GM20431 (cell line): ENCODE results near the gene TMOD2.
"Not testable (repeated sequence)": the region's sequence is repeated elsewhere in the genome, so short reads cannot be mapped to it uniquely, and the experiment has no call there.

Experiments
- in situ Hi-C: fragments of 300-500 bp; cut with MseI, MboI; formaldehyde crosslinking; loops from one replicate; pipeline ENCODE4 v1.15.0; 2020; ENCODE audit warnings: low sequenced_read_pairs; ENCODE audit not compliant: unreplicated experiment

The TMOD2 gene

DNA sequence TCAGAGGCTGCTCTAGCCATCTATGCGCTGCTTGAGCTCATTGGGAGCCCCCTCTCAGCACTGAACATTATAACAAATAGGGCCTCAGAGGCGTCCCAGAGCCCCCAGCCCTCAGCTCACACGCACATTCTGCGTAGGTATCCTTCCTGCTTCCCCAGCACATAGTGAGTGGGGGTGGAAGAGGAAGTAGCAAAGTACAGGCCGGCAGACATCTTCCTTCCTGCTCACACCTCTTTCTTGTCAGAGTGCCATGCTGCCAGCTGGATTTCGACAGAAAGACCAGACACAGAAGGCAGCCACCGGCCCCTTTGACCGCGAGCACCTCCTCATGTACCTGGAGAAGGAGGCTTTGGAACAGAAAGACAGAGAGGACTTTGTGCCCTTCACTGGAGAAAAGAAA is 16.6 kb downstream of the TMOD2 start:
- in situ Hi-C loops: no loop called here

DNA sequence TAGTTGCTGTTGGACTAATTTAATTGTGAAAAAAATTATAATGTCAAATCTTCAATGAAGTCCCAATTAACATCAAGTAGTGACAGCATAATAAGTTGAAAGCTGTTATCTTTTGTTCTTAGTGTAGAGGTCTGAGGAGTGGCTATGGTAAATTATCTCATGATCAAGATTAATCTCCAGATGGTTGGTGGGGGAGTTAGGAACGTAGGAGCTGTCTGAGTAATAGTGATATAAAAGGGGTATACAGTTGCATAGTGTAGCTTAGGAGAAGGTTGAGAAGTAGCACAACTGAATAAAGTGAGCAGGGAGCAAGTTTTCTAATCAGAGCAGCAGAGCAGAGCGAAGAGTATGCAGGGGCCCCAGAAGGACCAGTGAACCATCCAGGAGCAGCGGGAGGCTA is 19.5 kb downstream of the TMOD2 start:
- in situ Hi-C loops: loop anchor here (10.0 kb wide), 1 partner anchor 116 kb away; no protein-coding TSS in a partner anchor

DNA sequence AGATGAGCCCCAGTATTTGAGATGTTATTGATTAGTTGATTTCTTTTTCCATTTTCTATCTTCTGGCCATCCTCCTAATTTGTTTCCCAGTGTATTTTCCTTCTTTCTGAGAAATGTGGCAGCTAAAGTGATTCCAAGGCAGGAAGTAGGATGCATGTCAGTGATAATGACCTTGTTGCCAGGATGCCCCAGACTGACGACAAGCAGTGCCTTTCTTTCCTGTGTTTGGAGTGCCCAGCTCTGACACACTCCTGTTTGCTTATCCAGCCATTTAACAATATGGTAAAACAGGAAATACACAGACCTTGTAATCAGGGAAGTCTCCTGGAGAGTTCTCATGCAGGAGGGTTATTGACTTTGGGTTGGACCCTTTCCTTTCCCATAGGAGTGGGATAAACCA is 20.4 kb downstream of the TMOD2 start:
- in situ Hi-C loops: loop anchor here (10.0 kb wide), 1 partner anchor 117 kb away; no protein-coding TSS in a partner anchor

DNA sequence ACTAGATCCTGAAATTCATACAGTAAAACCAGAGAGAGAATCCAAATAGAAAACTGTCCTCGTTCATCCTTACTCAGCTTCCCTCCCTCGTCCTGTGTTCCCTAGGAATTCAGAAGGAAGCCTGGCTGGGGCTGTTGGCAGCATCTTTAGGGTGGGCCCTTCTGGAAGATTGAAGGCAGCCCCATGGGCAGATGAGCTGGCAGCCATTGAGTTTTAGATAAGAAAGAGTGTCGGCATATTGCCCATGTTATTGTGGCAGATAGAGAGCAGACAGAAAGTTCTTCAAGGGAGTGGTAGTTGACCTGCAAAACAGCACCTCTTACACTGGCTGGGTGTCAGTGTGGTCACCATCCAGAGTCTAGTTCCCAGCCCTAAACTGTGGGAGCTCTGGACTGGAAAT is 23.5 kb downstream of the TMOD2 start:
- in situ Hi-C loops: loop anchor here (10.0 kb wide), 1 partner anchor 120 kb away; no protein-coding TSS in a partner anchor

DNA sequence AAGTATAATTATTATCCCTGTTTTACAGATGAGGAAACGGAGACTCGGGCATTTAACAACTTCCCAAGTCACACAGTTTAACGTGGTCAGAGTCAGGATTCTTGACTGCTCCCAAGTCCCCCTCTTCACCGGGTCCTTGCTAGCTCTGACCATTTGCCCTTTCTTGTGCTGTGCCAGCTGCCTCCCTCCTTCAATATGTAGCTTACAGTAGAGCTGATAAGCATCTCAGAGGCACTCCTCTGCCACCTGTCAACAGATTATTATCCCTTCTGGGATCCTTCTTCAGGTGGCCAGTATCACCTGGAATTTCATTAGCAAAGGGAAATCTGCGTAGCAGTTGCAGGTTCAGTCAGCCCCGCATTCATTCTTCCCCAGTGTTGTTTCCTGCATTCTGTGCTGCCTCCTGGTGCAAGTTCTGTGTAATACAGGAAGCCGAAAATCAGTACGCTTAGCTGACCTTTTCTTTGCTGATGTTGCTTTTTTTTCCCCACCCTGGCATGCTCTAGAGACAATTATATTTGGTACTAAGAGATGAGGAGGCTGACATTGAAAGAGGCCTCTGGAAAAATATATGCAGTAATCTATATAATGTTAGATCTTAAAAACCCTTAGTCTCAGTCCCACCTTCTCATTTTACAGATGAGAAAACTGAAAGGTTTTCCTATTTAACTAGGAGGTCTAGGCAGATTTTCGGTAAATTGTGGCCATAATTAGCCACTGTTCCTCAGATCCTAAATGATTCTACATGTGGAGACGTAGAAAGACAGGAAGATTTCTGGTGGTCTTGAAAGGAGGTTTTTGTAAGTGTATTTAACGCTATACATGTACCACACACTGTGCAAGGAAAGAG is 24.8 kb downstream of the TMOD2 start:
- in situ Hi-C loops: loop anchor here (10.0 kb wide), 1 partner anchor 121 kb away; no protein-coding TSS in a partner anchor

DNA sequence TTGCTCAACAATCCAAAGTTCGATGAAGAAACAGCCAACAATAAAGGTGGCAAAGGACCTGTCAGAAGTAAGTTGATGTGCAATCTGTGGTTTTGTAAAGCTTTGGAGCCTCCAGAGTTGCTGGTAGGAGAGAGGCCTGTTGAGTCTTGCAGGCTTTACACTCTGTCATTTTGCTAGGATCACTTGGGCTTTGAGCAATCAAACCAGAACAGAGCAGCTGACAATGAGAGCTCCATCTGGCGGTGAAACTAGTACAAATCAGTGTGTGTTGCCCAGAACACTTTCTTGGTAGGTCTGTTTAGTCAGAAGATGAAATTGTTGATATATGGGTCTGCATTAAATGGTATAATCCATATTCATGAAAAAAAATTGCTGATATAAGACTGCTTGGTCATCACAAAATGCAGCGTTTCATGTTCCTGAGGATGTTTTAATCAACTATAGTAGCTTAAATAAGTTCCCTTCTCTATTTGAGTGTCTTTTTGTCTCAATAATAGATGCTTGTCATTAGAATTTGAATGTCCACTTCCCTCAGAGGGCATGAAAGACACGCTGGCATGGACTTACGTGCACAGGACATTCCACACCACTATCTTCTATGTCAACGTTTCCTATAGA is 25.7 kb downstream of the TMOD2 start:
- in situ Hi-C loops: loop anchor here (10.0 kb wide), 1 partner anchor 122 kb away; no protein-coding TSS in a partner anchor

DNA sequence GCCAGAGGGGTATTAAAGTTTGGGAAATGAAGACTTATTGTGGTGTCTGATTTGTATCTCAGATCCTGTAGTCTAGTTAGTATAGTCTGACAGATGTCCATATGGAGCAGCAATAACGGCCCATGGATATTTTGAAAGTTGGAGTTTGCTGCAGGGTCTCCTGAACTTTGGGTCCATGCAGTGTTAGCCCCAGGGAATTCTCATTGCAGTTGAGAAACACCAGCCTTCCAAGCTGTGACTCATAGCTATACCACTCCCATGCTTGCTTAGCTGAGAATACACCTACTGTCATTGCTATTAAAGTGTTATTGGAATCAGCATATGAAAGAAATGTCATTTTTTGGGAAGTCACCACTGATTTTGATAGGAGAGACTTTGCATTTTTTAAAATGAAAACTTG is 29.2 kb downstream of the TMOD2 start:
- in situ Hi-C loops: no loop called here

DNA sequence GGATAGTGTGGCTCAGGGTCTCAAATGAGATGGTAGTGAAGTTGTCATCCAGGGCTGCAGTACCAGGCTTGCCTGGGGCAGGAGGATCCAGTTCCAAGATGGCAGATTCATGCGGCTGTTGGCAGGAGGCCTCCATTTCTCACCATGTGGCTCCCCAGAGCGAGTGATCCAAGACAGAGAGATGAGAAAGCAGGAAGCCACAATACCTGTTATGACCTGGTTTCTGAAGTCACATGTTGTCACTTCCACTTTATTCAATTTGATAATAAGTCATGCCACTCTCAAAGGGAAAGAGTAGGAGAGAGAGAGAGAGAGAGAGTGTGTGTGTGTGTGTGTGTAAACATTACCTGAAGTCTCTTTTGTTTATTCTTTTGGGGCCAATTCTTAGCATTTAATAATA is 30.1 kb downstream of the TMOD2 start:
- in situ Hi-C loops: no loop called here

DNA sequence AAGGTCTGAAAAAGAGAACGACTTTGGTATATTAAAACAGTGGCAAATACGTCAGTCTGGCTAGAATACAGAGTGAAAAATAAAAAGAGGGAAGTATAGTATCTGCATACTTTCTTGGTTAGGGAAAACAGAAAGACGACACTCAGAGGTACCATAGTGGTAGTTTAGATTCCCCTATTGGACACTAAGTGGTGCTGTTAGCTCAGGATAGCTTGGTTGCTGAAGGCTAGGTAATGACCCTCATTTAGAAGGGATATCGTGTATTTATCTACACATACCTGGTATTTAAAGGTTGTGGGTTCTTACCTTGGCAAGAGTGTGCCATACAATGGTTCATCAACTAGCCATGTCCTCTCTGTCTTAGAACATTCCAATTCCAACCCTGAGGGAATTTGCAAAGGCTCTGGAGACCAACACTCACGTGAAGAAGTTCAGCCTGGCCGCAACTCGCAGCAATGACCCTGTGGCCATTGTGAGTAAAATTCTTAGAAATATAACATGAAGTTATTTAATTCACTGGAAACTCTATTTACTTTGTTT is 31.0 kb downstream of the TMOD2 start:
- in situ Hi-C loops: no loop called here

DNA sequence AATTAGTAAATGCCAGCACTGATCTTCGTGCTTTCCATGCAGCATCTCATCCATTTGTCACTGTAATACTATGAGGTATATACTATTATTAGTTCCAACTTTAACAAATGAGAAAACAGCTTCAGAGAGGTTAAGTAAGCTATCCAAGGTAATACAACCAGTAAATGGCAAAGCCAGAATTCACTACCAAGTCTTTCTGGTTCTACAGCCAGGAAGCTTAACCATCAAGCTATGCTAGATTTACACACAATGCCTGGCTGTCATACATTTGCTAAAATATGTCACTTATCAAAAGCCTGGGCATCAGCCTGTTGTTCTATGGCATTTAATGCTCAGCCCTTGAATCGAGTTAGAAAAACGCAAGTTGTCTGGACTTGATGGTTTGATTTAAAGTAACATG is 32.6 kb downstream of the TMOD2 start:
- in situ Hi-C loops: no loop called here

DNA sequence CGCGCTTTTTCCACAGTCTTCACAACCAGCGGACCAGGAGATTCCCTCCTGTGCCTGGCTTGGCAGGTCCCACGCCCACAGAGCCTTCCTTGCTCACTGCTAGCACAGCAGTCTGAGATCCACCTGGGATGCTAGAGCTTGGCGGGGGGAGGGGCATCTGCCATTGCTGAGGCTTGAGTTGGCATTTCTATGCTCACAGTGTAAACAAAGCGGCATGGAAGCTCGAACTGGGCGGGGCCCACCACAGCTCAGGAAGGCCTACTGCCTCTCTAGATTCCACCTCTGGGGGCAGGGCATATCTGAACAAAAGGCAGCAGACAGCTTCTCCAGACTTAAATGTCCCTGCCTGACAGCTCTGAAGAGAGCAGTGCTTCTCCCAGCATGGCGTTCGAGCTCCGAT is 35.7 kb downstream of the TMOD2 start:
- in situ Hi-C loops: not testable (repeated sequence)

DNA sequence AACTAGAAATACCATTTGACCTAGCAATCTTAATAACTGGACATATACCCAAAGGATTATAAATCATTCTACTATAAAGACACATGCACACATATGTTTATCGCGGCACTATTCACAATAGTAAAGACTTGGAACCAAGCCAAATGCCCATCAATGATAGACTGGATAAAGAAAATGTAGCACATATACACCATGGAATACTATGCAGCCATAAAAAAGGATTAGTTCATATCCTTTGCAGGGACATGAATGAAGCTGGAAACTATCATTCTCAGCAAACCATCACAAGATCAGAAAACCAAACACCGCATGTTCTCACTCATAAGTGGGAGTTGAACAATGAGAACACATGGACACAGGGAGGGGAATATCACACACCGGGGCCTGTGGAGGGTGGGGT is 41.1 kb downstream of the TMOD2 start:
- in situ Hi-C loops: not testable (repeated sequence)

DNA sequence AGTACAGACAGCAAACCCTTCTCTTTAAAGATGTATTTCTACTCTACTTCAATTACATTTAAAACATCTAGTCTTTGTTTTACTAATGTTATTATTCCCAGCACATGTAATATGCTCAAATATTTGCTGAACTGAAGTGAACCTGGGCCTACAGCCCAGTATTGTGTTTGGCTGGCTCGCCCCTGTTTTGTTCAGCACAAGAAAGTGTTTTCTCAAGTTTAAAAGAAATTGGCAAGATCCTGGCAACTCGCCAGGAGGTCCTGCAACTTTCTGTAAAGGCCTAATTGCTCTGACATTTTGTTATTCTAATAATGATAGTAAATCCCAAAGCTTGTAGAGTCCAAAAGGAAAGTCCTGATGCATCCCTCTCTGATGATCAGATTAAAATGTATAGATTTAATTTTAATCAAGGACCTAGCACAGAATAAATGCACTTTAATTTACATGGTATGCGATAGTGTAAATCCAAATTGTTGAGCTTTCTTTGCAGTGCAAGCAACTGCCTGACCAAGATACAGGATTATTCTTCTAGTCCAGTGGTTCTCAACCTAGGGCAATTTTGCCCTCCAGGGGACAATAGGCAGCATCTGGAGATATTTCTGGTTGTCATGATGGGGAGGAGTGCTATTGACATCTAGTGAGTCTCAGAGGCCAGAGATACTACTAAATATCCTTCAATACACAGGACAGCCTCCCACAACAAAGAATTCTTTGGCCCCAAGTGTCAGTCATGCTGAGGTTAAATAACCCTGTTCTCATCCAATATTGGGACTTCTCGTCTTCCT is 42.3 kb downstream of the TMOD2 start:
- in situ Hi-C loops: no loop called here

DNA sequence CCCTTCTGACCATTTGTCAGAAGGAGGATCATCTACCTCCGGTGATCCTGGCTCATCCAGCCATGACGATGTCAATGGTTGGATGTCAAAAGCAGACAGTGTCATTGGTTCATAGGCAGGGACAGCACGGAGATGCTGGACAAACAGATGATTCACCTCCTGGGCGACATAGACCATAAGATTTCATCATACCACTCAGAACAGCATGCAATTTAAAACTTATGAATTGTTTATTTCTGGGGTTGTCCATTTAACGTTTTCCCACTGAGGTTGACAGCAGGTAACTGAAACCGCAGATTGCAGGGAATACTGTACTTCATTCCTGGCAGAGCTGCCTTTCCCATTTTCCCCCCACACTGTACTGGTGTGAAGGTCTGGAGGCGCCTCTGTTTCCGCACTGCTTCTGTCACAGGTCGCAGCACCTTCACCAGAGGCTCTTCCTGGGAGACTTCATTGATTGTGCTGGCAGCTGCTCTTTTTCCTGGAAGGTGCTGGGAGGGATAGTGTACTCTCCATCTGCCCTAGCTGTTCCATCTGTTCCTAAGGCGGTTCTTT is 45.5 kb downstream of the TMOD2 start:
- in situ Hi-C loops: no loop called here

DNA sequence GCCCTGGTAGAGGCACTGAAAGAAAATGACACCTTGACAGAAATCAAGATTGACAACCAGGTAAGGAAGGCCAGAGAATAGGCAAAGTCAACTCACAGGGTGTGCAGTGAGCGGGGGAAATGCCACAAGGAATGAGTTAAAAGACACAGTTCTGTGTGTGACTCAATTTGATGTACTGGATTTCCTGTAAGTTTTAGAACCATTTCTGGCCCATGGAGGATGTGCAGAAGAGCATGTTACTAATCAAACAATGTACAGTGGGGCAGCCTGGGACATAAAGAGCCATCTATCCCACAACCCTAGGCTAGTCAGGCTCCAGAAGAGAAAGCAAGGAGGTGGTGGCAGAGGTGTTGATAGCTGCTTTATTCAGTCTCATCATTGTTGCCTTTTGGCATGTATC is 46.9 kb downstream of the TMOD2 start:
- in situ Hi-C loops: no loop called here

DNA sequence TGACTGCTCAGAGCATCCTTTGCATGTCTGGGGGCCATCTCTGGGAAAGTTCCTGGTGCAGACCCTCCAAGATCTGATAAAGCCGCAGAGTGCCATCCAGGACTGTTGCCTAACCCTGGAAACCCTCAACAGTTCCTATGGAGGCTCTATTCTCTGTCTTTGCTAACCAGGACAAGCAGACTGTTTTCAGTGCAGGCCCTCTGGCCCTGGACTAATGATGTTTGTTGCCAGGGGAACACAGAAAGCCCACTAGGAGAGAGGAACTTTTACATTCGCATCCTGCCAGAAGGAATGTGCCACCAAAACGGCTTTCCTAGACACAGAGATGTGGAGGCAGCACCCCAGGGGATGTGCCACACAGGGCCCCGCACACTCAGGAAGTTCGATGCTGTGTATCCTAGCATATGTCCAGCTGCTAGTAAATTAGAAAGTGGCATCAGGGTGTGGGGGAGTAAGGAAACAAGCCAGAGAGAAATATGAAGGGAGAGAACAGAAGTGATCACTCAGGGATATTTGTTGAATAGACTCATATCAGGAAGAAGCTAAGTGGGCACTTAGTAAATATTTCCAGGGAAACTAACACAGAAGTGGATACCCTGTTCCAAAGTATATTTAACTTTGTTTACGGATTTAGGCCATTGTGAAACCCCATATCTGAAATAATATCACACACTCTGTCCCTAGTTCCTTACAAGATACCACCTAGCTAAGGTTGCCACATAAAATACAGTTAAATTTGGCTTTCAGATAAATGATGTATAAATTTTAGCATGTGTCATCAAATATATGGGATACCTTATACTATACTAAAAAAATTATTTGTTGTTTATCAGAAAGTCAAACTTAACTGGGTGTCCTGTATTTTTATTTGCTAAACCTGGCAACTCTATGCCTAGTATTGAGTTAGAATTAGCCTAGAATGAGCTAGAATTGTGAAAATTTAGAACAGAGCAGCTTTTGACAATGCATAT is 48.2 kb downstream of the TMOD2 start:
- in situ Hi-C loops: no loop called here

DNA sequence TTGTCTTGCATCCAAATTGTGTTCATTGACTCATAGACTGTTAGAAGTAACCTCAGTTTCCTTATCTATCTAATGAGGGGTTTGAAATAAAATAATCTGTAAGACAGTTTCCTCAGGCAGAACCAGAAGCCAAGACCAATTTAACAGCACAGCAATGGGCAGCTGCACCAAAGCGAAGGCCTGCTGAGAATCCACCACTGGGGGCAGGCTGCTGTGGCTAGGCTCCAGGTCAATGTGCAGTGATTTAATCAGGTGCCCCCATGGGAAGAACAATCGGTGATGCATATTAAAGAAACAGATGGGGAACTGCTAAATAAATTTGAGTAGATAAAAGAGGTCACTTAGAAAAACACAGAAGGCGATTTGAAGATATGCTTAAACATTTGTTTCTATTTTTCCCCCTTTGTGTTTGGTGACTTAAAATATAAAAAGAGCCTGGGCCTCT is 50.0 kb downstream of the TMOD2 start:
- in situ Hi-C loops: no loop called here

DNA sequence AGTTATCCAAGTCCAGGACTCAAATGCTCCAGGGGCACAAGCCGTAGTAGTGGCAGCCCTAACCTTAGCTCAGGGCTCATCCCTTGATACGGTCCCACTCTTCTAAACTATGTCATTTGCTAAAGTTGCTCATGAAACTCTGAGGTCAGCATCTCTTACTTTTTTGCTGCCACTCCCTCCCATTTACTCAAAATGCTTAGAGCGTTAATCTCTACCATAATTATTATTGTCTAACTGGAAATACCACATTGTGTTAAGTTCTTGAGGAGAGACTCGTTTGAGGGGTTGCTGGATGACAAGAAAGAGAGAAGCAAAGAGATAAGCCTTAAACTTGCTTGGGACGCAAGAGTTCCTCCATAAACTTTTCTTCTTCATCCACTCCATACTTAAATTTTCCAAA is 51.2 kb downstream of the TMOD2 start:
- in situ Hi-C loops: no loop called here

DNA sequence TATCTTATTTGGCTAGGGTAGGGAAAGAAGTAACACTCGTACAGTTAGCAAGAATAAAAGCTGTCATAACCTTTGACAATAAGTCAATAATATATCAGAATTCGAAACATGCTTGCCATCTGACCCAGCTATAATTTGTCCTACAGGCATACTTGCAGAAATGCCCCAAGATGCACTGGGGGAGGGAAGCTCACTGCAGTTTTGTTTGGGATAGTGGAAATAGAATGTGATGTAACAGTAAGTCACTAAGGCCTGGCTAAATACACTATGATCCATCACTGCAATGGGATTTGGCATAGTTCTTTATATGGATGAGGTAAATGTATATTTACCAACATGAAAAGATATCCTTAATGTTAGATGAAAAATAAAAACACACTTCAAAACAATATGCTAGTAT is 52.6 kb downstream of the TMOD2 start:
- in situ Hi-C loops: no loop called here
